ENCODE data around the gene WSB1.
A peak's percentile ranks its signal among the peaks of the same experiment; 100 is the strongest.
"Not testable (repeated sequence)": the region's sequence is repeated elsewhere in the genome, so short reads cannot be mapped to it uniquely, and the experiment has no call there.

WSB1 gene

GRCh38 chr17:27293898-27294688 is at the start of gene WSB1:
Gene WSB1, plus strand, starts transcription at chr17:27294114. Its CDS starts 282 bp downstream, at chr17:27294396.
- peak; percentile 37 to 96 (median 88) for DNase-seq

- peak in 13 of 51 donors; percentile 8 to 72 (median 26) for DNase-seq
These were observed 49.3 kb upstream of the WSB1 start for GRCh38 chr17:27244491-27245223.

GRCh38 chr17:27245230-27245696 is 48.7 kb upstream of the WSB1 start:
- DNase-seq = peak in 46 of 51 donors; percentile 13 to 88 (median 66)

GRCh38 chr17:27246537-27246936 is 47.4 kb upstream of the WSB1 start:
- no peak for DNase-seq

GRCh38 chr17:27247071-27247957 is 46.6 kb upstream of the WSB1 start:
- DNase-seq = peak in 20 of 51 donors; percentile 9 to 44 (median 25)

GRCh38 chr17:27247958-27248342 is 46.0 kb upstream of the WSB1 start:
- DNase-seq = no peak

- DNase-seq = not testable (repeated sequence)
These were observed 43.1 kb upstream of the WSB1 start for GRCh38 chr17:27250791-27251190.

- not testable (repeated sequence) for DNase-seq
These were observed 39.1 kb upstream of the WSB1 start for GRCh38 chr17:27254802-27255201.

- no peak for DNase-seq
These were observed 37.5 kb upstream of the WSB1 start for GRCh38 chr17:27256225-27257030.

GRCh38 chr17:27257031-27257357 is 36.9 kb upstream of the WSB1 start:
- no peak for DNase-seq

- DNase-seq = no peak
These were observed 34.6 kb upstream of the WSB1 start for GRCh38 chr17:27259356-27259755.

GRCh38 chr17:27263386-27263785 is 30.5 kb upstream of the WSB1 start:
- no peak for DNase-seq

GRCh38 chr17:27264068-27264812 is 29.7 kb upstream of the WSB1 start:
- peak in 1 of 51 donors; percentile 4 for DNase-seq

GRCh38 chr17:27265333-27265732 is 28.6 kb upstream of the WSB1 start:
- no peak for DNase-seq

GRCh38 chr17:27266228-27266627 is 27.7 kb upstream of the WSB1 start:
- DNase-seq = no peak

- DNase-seq = no peak
These were observed 25.4 kb upstream of the WSB1 start for GRCh38 chr17:27268394-27269085.

GRCh38 chr17:27269201-27269600 is 24.7 kb upstream of the WSB1 start:
- DNase-seq = no peak

- no peak for DNase-seq
These were observed 23.9 kb upstream of the WSB1 start for GRCh38 chr17:27269974-27270373.

- DNase-seq = no peak
These were observed 17.2 kb upstream of the WSB1 start for GRCh38 chr17:27276653-27277156.

Measured in hypothalamus (tissue), 51 donors.